Osteoblast (primary cell): ENCODE measurements around the gene DSE. TPM values are rescaled to one million over a fixed set of nuclear protein-coding genes. Genes with fewer than 3 reads are reported as not detected.

Experiments used
- DNase-seq: peaks from one replicate; pipeline ENCODE4 v3.0.0; 2011; ENCODE audit warnings: low spot score, mixed read lengths; ENCODE audit not compliant: insufficient read length; ENCODE audit errors: missing footprints
- H2AFZ ChIP-seq: 2 replicates; pipeline ENCODE4 v1.6.0; 2011; ENCODE audit warnings: mild to moderate bottlenecking, low read length
- H3K27ac ChIP-seq: 2 replicates; pipeline ENCODE4 v1.5.1; 2011; ENCODE audit warnings: mild to moderate bottlenecking, low read depth, low read length, moderate library complexity
- H3K27me3 ChIP-seq: 2 replicates; pipeline ENCODE4 v1.6.0; 2012; ENCODE audit warnings: mild to moderate bottlenecking, control low read depth, inconsistent platforms, low read length, moderate library complexity; ENCODE audit not compliant: insufficient read depth
- H3K36me3 ChIP-seq: 2 replicates; pipeline ENCODE4 v1.5.1; 2011; ENCODE audit warnings: mild to moderate bottlenecking, low read length, control low read depth, moderate library complexity; ENCODE audit not compliant: insufficient read depth
- H3K4me1 ChIP-seq: 2 replicates; pipeline ENCODE4 v1.5.1; 2011; ENCODE audit warnings: mild to moderate bottlenecking, low read length, control low read depth, moderate library complexity; ENCODE audit not compliant: insufficient read depth
- H3K4me2 ChIP-seq: 2 replicates; pipeline ENCODE4 v1.6.0; 2011; ENCODE audit warnings: mild to moderate bottlenecking, low read length; ENCODE audit not compliant: insufficient read depth
- H3K4me3 ChIP-seq: fragments of 200-600 bp; sonication (generic); 3 replicates; pipeline ENCODE4 v1.5.1; 2012; ENCODE audit warnings: mild to moderate bottlenecking, low read length, inconsistent platforms; ENCODE audit not compliant: insufficient read depth
- H3K79me2 ChIP-seq: 2 replicates; pipeline ENCODE4 v1.6.0; 2012; ENCODE audit warnings: mild to moderate bottlenecking, low read length, control low read depth, inconsistent platforms; ENCODE audit not compliant: insufficient read depth
- H3K9me3 ChIP-seq: 2 replicates; pipeline ENCODE4 v1.5.1; 2011; ENCODE audit warnings: low read depth, low read length, control low read depth
- H4K20me1 ChIP-seq: 2 replicates; pipeline ENCODE4 v1.6.0; 2012; ENCODE audit warnings: mild to moderate bottlenecking, low read length, control low read depth; ENCODE audit not compliant: insufficient read depth
- CTCF ChIP-seq: IDR thresholded peaks from 2 replicates; pipeline ENCODE4 v1.5.1; 2011; ENCODE audit warnings: mild to moderate bottlenecking, low read depth, low read length, moderate library complexity; ENCODE audit errors: extremely low read depth
- total RNA-seq: library from RNA; depleted of rRNA; stranded (reverse); fragments of >200 nt; gene quantifications from 2 replicates; pipeline ENCODE4 v1.2.3, GENCODE V29; 2012

Gene DSE
- total RNA-seq, 1 donor = 193 TPM

- H3K27ac ChIP-seq = no peak overlapping the region
- peaks cover 18% of the 10 kb centered on the region for H3K4me1 ChIP-seq
- H3K9me3 ChIP-seq = no peaks in the 10 kb centered on the region
- H3K36me3 ChIP-seq = peaks cover 5% of the 10 kb centered on the region
- H3K79me2 ChIP-seq = peaks cover 79% of the 10 kb centered on the region
- no peak overlapping the region for H2AFZ ChIP-seq
- no peak for DNase-seq
- H4K20me1 ChIP-seq = peaks cover 7% of the 10 kb centered on the region
- no peaks in the 10 kb centered on the region for H3K27me3 ChIP-seq
- H3K4me2 ChIP-seq = no peak overlapping the region
- no peak overlapping the region for H3K4me3 ChIP-seq
- TF ChIP-seq CTCF = no peak
Measured at GRCh38 chr6:116420341-116420740, 49.6 kb downstream of the DSE start.

- H3K27ac ChIP-seq = no peak overlapping the region
- H4K20me1 ChIP-seq = peaks cover 3% of the 10 kb centered on the region
- no peaks in the 10 kb centered on the region for H3K9me3 ChIP-seq
- H3K4me2 ChIP-seq = no peak overlapping the region
- DNase-seq = no peak
- H3K4me3 ChIP-seq = no peak overlapping the region
- peaks cover 18% of the 10 kb centered on the region for H3K4me1 ChIP-seq
- H3K27me3 ChIP-seq = no peaks in the 10 kb centered on the region
- H2AFZ ChIP-seq = no peak overlapping the region
- H3K79me2 ChIP-seq = peaks cover 76% of the 10 kb centered on the region
- no peak for TF ChIP-seq CTCF
- peaks cover 14% of the 10 kb centered on the region for H3K36me3 ChIP-seq
Measured at GRCh38 chr6:116422238-116422637, 51.5 kb downstream of the DSE start.

- peaks cover 14% of the 10 kb centered on the region for H3K4me1 ChIP-seq
- no peaks in the 10 kb centered on the region for H3K27me3 ChIP-seq
- no peaks in the 10 kb centered on the region for H4K20me1 ChIP-seq
- H3K4me3 ChIP-seq = no peak overlapping the region
- H3K9me3 ChIP-seq = no peaks in the 10 kb centered on the region
- H3K36me3 ChIP-seq = peaks cover 30% of the 10 kb centered on the region
- H2AFZ ChIP-seq = no peak overlapping the region
- H3K27ac ChIP-seq = peak overlapping the region; percentile 29
- TF ChIP-seq CTCF = no peak
- peak; percentile 67 for DNase-seq
- H3K79me2 ChIP-seq = peaks cover 61% of the 10 kb centered on the region
- H3K4me2 ChIP-seq = no peak overlapping the region
Measured at GRCh38 chr6:116424001-116424400, 53.3 kb downstream of the DSE start.

- Histone ChIP-seq H3K27ac (no peak overlapping the region), H3K4me1 (peaks cover 8% of the 10 kb centered on the region), H2AFZ (no peak overlapping the region), H3K4me3 (no peak overlapping the region), H3K4me2 (no peak overlapping the region), H3K79me2 (peaks cover 43% of the 10 kb centered on the region), H3K9me3 (no peaks in the 10 kb centered on the region), H3K36me3 (peaks cover 49% of the 10 kb centered on the region), H4K20me1 (no peaks in the 10 kb centered on the region), H3K27me3 (no peaks in the 10 kb centered on the region)
- DNase-seq = no peak
- no peak for TF ChIP-seq CTCF
Measured at GRCh38 chr6:116426551-116426950, 55.8 kb downstream of the DSE start.
